ENCODE data around the gene CCDC124. TPM values are rescaled to one million over a fixed set of nuclear protein-coding genes. Genes with fewer than 3 reads are reported as not detected.

Gene CCDC124
- total and polyA plus RNA-seq, 10 of the 15 experiments (the other 5 are each of a cell fraction or from before 2014, with no cell fraction given), result 3.7 to 184 (median 51.8) TPM

DNA sequence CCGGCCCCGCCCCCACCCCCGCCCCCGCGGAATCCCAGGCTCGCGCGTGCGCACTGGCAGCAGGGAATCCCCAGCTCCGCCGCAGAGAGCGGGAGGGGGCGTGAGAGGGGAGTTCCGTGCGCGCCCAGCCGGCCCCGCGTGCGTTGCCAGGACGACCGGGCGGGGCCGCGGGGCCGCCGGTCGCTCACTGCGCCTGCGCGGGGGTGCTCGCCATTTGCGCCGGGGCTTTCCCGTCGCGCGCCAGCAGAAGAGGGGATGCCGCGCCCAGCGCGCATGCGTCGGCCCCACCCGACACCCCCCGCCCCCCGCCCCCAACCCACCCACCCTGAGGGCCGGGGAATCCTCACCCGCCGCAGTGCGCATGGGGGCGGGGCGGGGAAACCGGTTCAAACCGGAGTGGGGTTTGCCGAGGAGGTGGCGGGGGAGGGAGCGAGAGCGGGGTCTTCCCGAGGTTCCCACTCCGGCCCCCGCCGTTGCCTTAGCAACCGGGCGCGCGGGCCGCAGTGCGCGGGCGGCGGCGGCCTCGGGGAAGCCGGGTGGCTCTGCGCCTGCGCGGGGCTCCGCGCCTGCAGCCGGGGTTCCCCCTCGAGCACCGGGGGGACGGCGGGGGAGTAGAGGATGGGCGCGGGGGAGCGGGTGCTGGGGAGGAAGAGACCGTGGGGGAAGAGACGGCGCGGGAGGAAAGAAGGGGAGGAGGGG is 15.1 kb downstream of the CCDC124 start (continued):
- TF ChIP-seq, protein P1, sequence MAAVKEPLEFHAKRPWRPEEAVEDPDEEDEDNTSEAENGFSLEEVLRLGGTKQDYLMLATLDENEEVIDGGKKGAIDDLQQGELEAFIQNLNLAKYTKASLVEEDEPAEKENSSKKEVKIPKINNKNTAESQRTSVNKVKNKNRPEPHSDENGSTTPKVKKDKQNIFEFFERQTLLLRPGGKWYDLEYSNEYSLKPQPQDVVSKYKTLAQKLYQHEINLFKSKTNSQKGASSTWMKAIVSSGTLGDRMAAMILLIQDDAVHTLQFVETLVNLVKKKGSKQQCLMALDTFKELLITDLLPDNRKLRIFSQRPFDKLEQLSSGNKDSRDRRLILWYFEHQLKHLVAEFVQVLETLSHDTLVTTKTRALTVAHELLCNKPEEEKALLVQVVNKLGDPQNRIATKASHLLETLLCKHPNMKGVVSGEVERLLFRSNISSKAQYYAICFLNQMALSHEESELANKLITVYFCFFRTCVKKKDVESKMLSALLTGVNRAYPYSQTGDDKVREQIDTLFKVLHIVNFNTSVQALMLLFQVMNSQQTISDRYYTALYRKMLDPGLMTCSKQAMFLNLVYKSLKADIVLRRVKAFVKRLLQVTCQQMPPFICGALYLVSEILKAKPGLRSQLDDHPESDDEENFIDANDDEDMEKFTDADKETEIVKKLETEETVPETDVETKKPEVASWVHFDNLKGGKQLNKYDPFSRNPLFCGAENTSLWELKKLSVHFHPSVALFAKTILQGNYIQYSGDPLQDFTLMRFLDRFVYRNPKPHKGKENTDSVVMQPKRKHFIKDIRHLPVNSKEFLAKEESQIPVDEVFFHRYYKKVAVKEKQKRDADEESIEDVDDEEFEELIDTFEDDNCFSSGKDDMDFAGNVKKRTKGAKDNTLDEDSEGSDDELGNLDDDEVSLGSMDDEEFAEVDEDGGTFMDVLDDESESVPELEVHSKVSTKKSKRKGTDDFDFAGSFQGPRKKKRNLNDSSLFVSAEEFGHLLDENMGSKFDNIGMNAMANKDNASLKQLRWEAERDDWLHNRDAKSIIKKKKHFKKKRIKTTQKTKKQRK (IDR thresholded peaks at IDR 0.05; ENCODE audit: low read depth, low read length), result no peak
- TF ChIP-seq, protein P2, sequence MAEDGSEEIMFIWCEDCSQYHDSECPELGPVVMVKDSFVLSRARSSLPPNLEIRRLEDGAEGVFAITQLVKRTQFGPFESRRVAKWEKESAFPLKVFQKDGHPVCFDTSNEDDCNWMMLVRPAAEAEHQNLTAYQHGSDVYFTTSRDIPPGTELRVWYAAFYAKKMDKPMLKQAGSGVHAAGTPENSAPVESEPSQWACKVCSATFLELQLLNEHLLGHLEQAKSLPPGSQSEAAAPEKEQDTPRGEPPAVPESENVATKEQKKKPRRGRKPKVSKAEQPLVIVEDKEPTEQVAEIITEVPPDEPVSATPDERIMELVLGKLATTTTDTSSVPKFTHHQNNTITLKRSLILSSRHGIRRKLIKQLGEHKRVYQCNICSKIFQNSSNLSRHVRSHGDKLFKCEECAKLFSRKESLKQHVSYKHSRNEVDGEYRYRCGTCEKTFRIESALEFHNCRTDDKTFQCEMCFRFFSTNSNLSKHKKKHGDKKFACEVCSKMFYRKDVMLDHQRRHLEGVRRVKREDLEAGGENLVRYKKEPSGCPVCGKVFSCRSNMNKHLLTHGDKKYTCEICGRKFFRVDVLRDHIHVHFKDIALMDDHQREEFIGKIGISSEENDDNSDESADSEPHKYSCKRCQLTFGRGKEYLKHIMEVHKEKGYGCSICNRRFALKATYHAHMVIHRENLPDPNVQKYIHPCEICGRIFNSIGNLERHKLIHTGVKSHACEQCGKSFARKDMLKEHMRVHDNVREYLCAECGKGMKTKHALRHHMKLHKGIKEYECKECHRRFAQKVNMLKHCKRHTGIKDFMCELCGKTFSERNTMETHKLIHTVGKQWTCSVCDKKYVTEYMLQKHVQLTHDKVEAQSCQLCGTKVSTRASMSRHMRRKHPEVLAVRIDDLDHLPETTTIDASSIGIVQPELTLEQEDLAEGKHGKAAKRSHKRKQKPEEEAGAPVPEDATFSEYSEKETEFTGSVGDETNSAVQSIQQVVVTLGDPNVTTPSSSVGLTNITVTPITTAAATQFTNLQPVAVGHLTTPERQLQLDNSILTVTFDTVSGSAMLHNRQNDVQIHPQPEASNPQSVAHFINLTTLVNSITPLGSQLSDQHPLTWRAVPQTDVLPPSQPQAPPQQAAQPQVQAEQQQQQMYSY (CRISPR knock-in tag; IDR thresholded peaks at IDR 0.05), result no peak
- TF ChIP-seq RUNX3 (IDR thresholded peaks at IDR 0.05; ENCODE audit: low read length) (peak; percentile 50; the same call in 1 of the 2 replicates), KLF5 (IDR thresholded peaks at IDR 0.05; ENCODE audit: partially characterized antibody) (no peak), CREM (IDR thresholded peaks at IDR 0.05; ENCODE audit: low read depth) (0 out of 2 replicates have a peak, but pooled peaks have one; percentile 33), MXI1 (IDR thresholded peaks at IDR 0.05; ENCODE audit: low read depth, low read length) (peak; percentile 92), BACH1 (IDR thresholded peaks at IDR 0.05; ENCODE audit: borderline replicate concordance) (no peak), NR2C2 (IDR thresholded peaks at IDR 0.05; ENCODE audit: borderline replicate concordance, control insufficient read depth, insufficient read length, low read depth) (no peak), MEF2A (IDR thresholded peaks at IDR 0.05; ENCODE audit: insufficient read depth, low read depth, low read length) (peak; percentile 25; the same call in 1 of the 2 replicates), STAT1 (conservative IDR thresholded peaks at IDR 0.05) (no peak), MTA2 (IDR thresholded peaks at IDR 0.05; ENCODE audit: low read depth) (no peak), NRF1 (conservative IDR thresholded peaks at IDR 0.05; ENCODE audit: low read depth, low read length) (peak; percentile 84), JUNB (IDR thresholded peaks at IDR 0.05) (no peak)
- TF ChIP-seq, protein P3, sequence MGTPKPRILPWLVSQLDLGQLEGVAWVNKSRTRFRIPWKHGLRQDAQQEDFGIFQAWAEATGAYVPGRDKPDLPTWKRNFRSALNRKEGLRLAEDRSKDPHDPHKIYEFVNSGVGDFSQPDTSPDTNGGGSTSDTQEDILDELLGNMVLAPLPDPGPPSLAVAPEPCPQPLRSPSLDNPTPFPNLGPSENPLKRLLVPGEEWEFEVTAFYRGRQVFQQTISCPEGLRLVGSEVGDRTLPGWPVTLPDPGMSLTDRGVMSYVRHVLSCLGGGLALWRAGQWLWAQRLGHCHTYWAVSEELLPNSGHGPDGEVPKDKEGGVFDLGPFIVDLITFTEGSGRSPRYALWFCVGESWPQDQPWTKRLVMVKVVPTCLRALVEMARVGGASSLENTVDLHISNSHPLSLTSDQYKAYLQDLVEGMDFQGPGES (IDR thresholded peaks at IDR 0.05), result no peak
- TF ChIP-seq, protein P4, sequence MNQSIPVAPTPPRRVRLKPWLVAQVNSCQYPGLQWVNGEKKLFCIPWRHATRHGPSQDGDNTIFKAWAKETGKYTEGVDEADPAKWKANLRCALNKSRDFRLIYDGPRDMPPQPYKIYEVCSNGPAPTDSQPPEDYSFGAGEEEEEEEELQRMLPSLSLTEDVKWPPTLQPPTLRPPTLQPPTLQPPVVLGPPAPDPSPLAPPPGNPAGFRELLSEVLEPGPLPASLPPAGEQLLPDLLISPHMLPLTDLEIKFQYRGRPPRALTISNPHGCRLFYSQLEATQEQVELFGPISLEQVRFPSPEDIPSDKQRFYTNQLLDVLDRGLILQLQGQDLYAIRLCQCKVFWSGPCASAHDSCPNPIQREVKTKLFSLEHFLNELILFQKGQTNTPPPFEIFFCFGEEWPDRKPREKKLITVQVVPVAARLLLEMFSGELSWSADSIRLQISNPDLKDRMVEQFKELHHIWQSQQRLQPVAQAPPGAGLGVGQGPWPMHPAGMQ (IDR thresholded peaks at IDR 0.05; ENCODE audit: borderline replicate concordance), result no peak
- TF ChIP-seq, protein P5, sequence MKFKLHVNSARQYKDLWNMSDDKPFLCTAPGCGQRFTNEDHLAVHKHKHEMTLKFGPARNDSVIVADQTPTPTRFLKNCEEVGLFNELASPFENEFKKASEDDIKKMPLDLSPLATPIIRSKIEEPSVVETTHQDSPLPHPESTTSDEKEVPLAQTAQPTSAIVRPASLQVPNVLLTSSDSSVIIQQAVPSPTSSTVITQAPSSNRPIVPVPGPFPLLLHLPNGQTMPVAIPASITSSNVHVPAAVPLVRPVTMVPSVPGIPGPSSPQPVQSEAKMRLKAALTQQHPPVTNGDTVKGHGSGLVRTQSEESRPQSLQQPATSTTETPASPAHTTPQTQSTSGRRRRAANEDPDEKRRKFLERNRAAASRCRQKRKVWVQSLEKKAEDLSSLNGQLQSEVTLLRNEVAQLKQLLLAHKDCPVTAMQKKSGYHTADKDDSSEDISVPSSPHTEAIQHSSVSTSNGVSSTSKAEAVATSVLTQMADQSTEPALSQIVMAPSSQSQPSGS (IDR thresholded peaks at IDR 0.05; ENCODE audit: low read length), result no peak
